HEK293 (cell line): ENCODE data around the gene DOCK1.

Source experiments
- CTCF ChIA-PET: fragments of 350-600 bp; formaldehyde crosslinking; extraction: SDS; loops from one replicate; lab custom pipeline; 2021; ENCODE audit warnings: antibody characterized with exemption; lab: Yijun Ruan, JAX
- POLR2A ChIA-PET: fragments of 300-600 bp; formaldehyde crosslinking; extraction: SDS; loops from one replicate; lab custom pipeline; 2020; ENCODE audit warnings: antibody characterized with exemption, inconsistent platforms; lab: Yijun Ruan, JAX
- H3K27ac ChIP-seq: fragments of 200-500 bp; sonication (Bioruptor generic); 2 replicates; pipeline ENCODE4 v1.5.1; 2014; ENCODE audit warnings: low read depth, low read length, control low read depth, inconsistent platforms; ENCODE audit errors: extremely low read depth
- H3K36me3 ChIP-seq, 2 experiments: fragments of 200-500 bp in 1 of 2; sonication (Bioruptor generic) in 1 of 2; 1 replicate in 1 of 2; 2 replicates in 1 of 2; pipeline ENCODE4 v1.5.1; 2014 to 2017; ENCODE audit warnings: inconsistent platforms in 2 of 2, low read length in 2 of 2; ENCODE audit not compliant: control insufficient read depth in 2 of 2, insufficient read depth in 1 of 2
- H3K4me1 ChIP-seq: fragments of 200-500 bp; sonication (Bioruptor generic); 2 replicates; pipeline ENCODE4 v1.5.1; 2014; ENCODE audit warnings: mild to moderate bottlenecking, low read length, inconsistent platforms; ENCODE audit not compliant: control insufficient read depth, insufficient read depth
- H3K4me3 ChIP-seq: 2 replicates; pipeline ENCODE4 v1.5.1; 2011; ENCODE audit warnings: low read depth, mild to moderate bottlenecking, control low read depth, low read length, moderate library complexity
- H3K9me3 ChIP-seq: fragments of 200-500 bp; sonication (Bioruptor generic); 2 replicates; pipeline ENCODE4 v1.5.1; 2014; ENCODE audit warnings: low read depth, low read length, inconsistent platforms; ENCODE audit not compliant: control insufficient read depth, insufficient read depth
- MEIS1 ChIP-seq: sonication (generic); formaldehyde crosslinking; IDR thresholded peaks from 2 replicates; pipeline ENCODE4 v1.8.1; 2022; ENCODE audit warnings: missing genetic modification reagents, mild to moderate bottlenecking, borderline replicate concordance
- SCRT1 ChIP-seq: fragments of 450-650 bp; formaldehyde crosslinking; IDR thresholded peaks from 2 replicates; pipeline ENCODE4 v1.5.1; 2016; ENCODE audit warnings: missing biosample characterization, missing genetic modification characterization, borderline replicate concordance
- SP2 ChIP-seq: fragments of 450-650 bp; formaldehyde crosslinking; IDR thresholded peaks from 2 replicates; pipeline ENCODE4 v1.5.1; 2016; ENCODE audit warnings: missing biosample characterization, missing genetic modification characterization
- ZBTB20 ChIP-seq: fragments of 450-650 bp; formaldehyde crosslinking; IDR thresholded peaks from 2 replicates; pipeline ENCODE4 v1.5.1; 2016; ENCODE audit warnings: missing biosample characterization, missing genetic modification characterization
- ZBTB48 ChIP-seq: fragments of 450-650 bp; formaldehyde crosslinking; IDR thresholded peaks from 2 replicates; pipeline ENCODE4 v1.5.1; 2016; ENCODE audit warnings: missing biosample characterization, missing genetic modification characterization
- ZNF138 ChIP-seq: fragments of 450-650 bp; formaldehyde crosslinking; IDR thresholded peaks from 2 replicates; pipeline ENCODE4 v1.5.1; 2016; ENCODE audit warnings: missing biosample characterization, missing genetic modification characterization, borderline replicate concordance
- ZNF175 ChIP-seq: fragments of 450-650 bp; formaldehyde crosslinking; IDR thresholded peaks from 2 replicates; pipeline ENCODE4 v1.5.1; 2016; ENCODE audit warnings: missing biosample characterization, missing genetic modification characterization
- ZNF366 ChIP-seq: fragments of 450-650 bp; formaldehyde crosslinking; conservative IDR thresholded peaks from 2 replicates; pipeline ENCODE4 v1.5.1; 2016; ENCODE audit warnings: missing biosample characterization, missing genetic modification characterization
- ZNF621 ChIP-seq: fragments of 450-650 bp; formaldehyde crosslinking; IDR thresholded peaks from 2 replicates; pipeline ENCODE4 v1.5.1; 2017; ENCODE audit warnings: missing biosample characterization, missing genetic modification characterization
- ZNF768 ChIP-seq: fragments of 450-650 bp; formaldehyde crosslinking; IDR thresholded peaks from 2 replicates; pipeline ENCODE4 v1.5.1; 2018; ENCODE audit warnings: missing biosample characterization, mild to moderate bottlenecking, missing genetic modification characterization
- ZNF785 ChIP-seq: fragments of 450-650 bp; formaldehyde crosslinking; IDR thresholded peaks from 2 replicates; pipeline ENCODE4 v1.5.1; 2016; ENCODE audit warnings: missing biosample characterization, missing genetic modification characterization
- ZNF830 ChIP-seq: fragments of 450-650 bp; IDR thresholded peaks from 2 replicates; pipeline ENCODE4 v1.5.0; 2018; ENCODE audit warnings: missing biosample characterization, missing genetic modification characterization, low read depth, mild to moderate bottlenecking, moderate library complexity
- ZSCAN23 ChIP-seq: fragments of 450-650 bp; formaldehyde crosslinking; IDR thresholded peaks from 2 replicates; pipeline ENCODE4 v1.5.1; 2016; ENCODE audit warnings: missing biosample characterization, missing genetic modification characterization
- ZSCAN4 ChIP-seq: fragments of 450-650 bp; formaldehyde crosslinking; IDR thresholded peaks from 2 replicates; pipeline ENCODE4 v1.5.1; 2017; ENCODE audit warnings: missing biosample characterization, missing genetic modification characterization
- TF ChIP-seq, protein P1 (sequence below): fragments of 450-650 bp; formaldehyde crosslinking; IDR thresholded peaks from 2 replicates; pipeline ENCODE4 v1.5.1; 2016; ENCODE audit warnings: missing biosample characterization, missing genetic modification characterization, low read depth
- TF ChIP-seq, protein P2 (sequence below): fragments of 450-650 bp; formaldehyde crosslinking; IDR thresholded peaks from 2 replicates; pipeline ENCODE4 v1.5.1; 2016; ENCODE audit warnings: missing biosample characterization, missing genetic modification characterization
- TF ChIP-seq, protein P3 (sequence below): fragments of 450-650 bp; formaldehyde crosslinking; IDR thresholded peaks from 2 replicates; pipeline ENCODE4 v1.5.1; 2016; ENCODE audit warnings: missing biosample characterization, missing genetic modification characterization
- TF ChIP-seq, protein P4 (sequence below): fragments of 450-650 bp; IDR thresholded peaks from 2 replicates; pipeline ENCODE4 v1.5.1; 2018; ENCODE audit warnings: missing biosample characterization, missing genetic modification characterization
- TF ChIP-seq, protein P5 (sequence below): fragments of 450-650 bp; formaldehyde crosslinking; IDR thresholded peaks from 2 replicates; pipeline ENCODE4 v1.5.1; 2016; ENCODE audit warnings: missing biosample characterization, missing genetic modification characterization

DOCK1 gene

DNA sequence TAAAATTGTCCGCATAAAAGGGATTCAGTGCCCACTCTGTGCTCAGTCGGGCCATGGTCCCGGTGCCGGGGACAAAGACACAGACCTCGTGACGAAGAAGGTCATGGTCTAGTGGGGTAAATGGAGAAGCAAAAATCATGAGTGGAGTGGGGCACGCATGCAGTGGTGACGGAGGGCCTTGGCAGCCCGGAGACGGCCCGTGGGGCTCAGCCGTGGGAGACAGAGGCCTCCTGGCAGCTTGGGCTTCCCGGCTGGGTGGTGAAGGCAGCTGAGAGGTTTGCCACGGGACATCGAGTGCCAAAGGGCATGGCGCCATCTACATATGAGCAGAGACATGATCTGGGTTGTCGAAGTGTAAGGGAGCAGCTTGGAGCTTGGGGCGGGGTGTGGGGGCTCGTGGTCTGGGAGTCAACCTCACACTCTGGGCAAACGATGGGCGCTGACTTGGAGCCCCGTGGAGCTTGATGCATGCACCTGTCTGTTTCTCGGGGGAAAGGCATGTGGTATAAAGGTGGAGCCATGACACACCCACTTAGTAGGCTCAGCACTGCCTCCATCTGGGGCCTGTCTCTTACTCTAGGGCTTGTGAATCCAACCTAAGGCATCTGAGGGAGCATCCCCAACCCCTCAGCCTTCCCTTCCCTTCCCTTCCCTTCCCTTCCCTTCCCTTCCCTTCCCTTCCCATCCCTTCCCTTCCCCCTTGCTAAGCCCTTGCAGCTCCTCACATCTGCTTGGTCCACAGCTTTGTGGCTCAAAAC is 442.2 kb downstream of the DOCK1 start:
- H3K4me1 ChIP-seq, result no peaks in the 10 kb centered on the region
- H3K9me3 ChIP-seq, result no peaks in the 10 kb centered on the region
- H3K27ac ChIP-seq, result no peak overlapping the region
- CTCF ChIA-PET, result interaction anchor here (0.7 kb wide), 1 partner anchor 572 kb away, joined by 4 read pairs; no protein-coding TSS in a partner anchor
- no peak overlapping the region for H3K4me3 ChIP-seq
- TF ChIP-seq ZNF768 (tag by site-specific recombination), result no peak
- POLR2A ChIA-PET, result no interaction called here
- peaks cover 0 to 11% of the 10 kb centered on the region in 2 experiments; a peak in 1 of 3 replicates for H3K36me3 ChIP-seq

GRCh38 chr10:127349737-127350136 is 444.5 kb downstream of the DOCK1 start:
- Histone ChIP-seq H3K4me3 (no peak overlapping the region), H3K4me1 (no peaks in the 10 kb centered on the region), H3K27ac (no peak overlapping the region), H3K9me3 (no peaks in the 10 kb centered on the region), H3K36me3 (peaks cover 0 to 6% of the 10 kb centered on the region in 2 experiments; a peak in 1 of 3 replicates)
- no peak for TF ChIP-seq MEIS1 (CRISPR knock-in tag)
- TF ChIP-seq ZNF366 (tag by site-specific recombination), result no peak
- TF ChIP-seq ZNF785 (tag by site-specific recombination), result no peak
- TF ChIP-seq ZBTB20 (tag by site-specific recombination), result no peak
- TF ChIP-seq SP2 (tag by site-specific recombination), result no peak
- TF ChIP-seq, protein P1, sequence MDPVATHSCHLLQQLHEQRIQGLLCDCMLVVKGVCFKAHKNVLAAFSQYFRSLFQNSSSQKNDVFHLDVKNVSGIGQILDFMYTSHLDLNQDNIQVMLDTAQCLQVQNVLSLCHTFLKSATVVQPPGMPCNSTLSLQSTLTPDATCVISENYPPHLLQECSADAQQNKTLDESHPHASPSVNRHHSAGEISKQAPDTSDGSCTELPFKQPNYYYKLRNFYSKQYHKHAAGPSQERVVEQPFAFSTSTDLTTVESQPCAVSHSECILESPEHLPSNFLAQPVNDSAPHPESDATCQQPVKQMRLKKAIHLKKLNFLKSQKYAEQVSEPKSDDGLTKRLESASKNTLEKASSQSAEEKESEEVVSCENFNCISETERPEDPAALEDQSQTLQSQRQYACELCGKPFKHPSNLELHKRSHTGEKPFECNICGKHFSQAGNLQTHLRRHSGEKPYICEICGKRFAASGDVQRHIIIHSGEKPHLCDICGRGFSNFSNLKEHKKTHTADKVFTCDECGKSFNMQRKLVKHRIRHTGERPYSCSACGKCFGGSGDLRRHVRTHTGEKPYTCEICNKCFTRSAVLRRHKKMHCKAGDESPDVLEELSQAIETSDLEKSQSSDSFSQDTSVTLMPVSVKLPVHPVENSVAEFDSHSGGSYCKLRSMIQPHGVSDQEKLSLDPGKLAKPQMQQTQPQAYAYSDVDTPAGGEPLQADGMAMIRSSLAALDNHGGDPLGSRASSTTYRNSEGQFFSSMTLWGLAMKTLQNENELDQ (tag by site-specific recombination), result no peak
- no peak for TF ChIP-seq ZNF621 (tag by site-specific recombination)
- no peak for TF ChIP-seq ZNF175 (tag by site-specific recombination)
- TF ChIP-seq ZSCAN4 (tag by site-specific recombination), result no peak
- TF ChIP-seq, protein P2, sequence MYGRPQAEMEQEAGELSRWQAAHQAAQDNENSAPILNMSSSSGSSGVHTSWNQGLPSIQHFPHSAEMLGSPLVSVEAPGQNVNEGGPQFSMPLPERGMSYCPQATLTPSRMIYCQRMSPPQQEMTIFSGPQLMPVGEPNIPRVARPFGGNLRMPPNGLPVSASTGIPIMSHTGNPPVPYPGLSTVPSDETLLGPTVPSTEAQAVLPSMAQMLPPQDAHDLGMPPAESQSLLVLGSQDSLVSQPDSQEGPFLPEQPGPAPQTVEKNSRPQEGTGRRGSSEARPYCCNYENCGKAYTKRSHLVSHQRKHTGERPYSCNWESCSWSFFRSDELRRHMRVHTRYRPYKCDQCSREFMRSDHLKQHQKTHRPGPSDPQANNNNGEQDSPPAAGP (tag by site-specific recombination), result no peak
- no peak for TF ChIP-seq SCRT1 (tag by site-specific recombination)
- TF ChIP-seq ZBTB48 (tag by site-specific recombination), result no peak
- ChIA-PET POLR2A (no interaction called here), CTCF (no interaction called here)

- Histone ChIP-seq H3K36me3 (no peaks in the 10 kb centered on the region), H3K9me3 (no peaks in the 10 kb centered on the region), H3K4me3 (no peak overlapping the region), H3K27ac (no peak overlapping the region), H3K4me1 (no peaks in the 10 kb centered on the region)
- CTCF ChIA-PET, result interaction anchor here (0.6 kb wide), 1 partner anchor 50 kb away, joined by 3 read pairs; no protein-coding TSS in a partner anchor
- POLR2A ChIA-PET, result no interaction called here
- TF ChIP-seq ZNF175 (tag by site-specific recombination) (no peak), ZNF830 (tag by site-specific recombination) (no peak), ZNF138 (tag by site-specific recombination) (no peak), ZSCAN23 (tag by site-specific recombination) (no peak)
- TF ChIP-seq, protein P3, sequence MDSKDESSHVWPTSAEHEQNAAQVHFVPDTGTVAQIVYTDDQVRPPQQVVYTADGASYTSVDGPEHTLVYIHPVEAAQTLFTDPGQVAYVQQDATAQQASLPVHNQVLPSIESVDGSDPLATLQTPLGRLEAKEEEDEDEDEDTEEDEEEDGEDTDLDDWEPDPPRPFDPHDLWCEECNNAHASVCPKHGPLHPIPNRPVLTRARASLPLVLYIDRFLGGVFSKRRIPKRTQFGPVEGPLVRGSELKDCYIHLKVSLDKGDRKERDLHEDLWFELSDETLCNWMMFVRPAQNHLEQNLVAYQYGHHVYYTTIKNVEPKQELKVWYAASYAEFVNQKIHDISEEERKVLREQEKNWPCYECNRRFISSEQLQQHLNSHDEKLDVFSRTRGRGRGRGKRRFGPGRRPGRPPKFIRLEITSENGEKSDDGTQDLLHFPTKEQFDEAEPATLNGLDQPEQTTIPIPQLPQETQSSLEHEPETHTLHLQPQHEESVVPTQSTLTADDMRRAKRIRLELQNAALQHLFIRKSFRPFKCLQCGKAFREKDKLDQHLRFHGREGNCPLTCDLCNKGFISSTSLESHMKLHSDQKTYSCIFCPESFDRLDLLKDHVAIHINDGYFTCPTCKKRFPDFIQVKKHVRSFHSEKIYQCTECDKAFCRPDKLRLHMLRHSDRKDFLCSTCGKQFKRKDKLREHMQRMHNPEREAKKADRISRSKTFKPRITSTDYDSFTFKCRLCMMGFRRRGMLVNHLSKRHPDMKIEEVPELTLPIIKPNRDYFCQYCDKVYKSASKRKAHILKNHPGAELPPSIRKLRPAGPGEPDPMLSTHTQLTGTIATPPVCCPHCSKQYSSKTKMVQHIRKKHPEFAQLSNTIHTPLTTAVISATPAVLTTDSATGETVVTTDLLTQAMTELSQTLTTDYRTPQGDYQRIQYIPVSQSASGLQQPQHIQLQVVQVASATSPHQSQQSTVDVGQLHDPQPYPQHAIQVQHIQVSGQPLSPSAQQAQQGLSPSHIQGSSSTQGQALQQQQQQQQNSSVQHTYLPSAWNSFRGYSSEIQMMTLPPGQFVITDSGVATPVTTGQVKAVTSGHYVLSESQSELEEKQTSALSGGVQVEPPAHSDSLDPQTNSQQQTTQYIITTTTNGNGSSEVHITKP (tag by site-specific recombination), result no peak
- TF ChIP-seq, protein P4, sequence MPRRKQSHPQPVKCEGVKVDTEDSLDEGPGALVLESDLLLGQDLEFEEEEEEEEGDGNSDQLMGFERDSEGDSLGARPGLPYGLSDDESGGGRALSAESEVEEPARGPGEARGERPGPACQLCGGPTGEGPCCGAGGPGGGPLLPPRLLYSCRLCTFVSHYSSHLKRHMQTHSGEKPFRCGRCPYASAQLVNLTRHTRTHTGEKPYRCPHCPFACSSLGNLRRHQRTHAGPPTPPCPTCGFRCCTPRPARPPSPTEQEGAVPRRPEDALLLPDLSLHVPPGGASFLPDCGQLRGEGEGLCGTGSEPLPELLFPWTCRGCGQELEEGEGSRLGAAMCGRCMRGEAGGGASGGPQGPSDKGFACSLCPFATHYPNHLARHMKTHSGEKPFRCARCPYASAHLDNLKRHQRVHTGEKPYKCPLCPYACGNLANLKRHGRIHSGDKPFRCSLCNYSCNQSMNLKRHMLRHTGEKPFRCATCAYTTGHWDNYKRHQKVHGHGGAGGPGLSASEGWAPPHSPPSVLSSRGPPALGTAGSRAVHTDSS (tag by site-specific recombination), result no peak
- TF ChIP-seq, protein P5, sequence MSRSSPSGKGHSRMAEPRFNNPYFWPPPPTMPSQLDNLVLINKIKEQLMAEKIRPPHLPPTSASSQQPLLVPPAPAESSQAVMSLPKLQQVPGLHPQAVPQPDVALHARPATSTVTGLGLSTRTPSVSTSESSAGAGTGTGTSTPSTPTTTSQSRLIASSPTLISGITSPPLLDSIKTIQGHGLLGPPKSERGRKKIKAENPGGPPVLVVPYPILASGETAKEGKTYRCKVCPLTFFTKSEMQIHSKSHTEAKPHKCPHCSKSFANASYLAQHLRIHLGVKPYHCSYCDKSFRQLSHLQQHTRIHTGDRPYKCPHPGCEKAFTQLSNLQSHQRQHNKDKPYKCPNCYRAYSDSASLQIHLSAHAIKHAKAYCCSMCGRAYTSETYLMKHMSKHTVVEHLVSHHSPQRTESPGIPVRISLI (tag by site-specific recombination), result no peak
Observed at GRCh38 chr10:127351542-127351941, 446.3 kb downstream of the DOCK1 start.
